ENCODE results near the gene MRPL14. TPM values are rescaled to one million over a fixed set of nuclear protein-coding genes. Genes with fewer than 3 reads are reported as not detected.
"Not testable (repeated sequence)": the region's sequence is repeated elsewhere in the genome, so short reads cannot be mapped to it uniquely, and the experiment has no call there.

MRPL14 gene
- total RNA-seq, 1 donor from 2014 or later = 57.4 TPM

DNA sequence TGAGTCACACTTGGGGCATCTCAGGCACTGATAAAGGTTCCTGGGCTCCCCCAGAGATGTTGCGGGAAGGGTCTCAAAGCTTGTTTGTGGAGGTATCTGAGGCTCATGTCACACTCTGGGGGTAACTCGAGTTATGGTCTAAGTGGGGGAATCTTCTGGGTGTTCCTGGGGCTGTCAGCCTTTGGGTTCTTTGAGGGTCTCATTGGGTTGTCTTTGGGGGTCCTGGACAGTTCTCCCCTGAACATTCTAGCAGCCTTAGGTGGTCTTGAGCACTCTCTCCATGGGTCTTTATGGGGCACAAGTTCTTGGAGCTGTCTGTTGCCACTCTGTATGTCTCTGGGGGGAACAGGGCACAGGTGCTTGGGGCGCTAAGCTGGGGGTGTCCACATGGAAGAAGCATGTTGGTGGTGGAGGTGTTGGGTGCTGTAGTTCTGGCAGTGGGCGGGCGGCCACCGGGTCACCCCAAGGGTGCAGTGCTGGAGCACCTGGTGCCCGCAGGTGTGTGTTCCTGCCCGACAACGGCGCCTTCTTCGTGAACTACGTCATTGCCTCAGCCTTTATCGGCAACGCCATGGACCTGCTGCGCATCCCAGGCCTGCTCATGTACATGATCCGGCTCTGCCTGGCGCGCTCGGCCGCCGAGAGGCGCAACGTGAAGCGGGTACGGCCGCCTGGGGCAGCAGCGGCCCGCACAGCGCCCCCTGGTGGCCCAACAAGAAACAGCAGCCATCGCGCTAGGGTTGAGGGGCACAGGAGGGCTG lies 24.3 kb upstream of the MRPL14 start:
- Histone ChIP-seq H3K9ac (ENCODE audit: low read depth in 1 of 3, low read length in 3 of 3) (peak overlapping the region in 1 of 3 donors; percentile 33), H3K27ac (ENCODE audit: low read depth, low read length) (no peak overlapping the region), H3K9me3 (ENCODE audit: control insufficient read depth in 3 of 3, low read length in 3 of 3) (no peaks in the 10 kb centered on the region), H3K4me1 (ENCODE audit: control insufficient read depth in 3 of 3, insufficient read depth in 3 of 3, low read length in 3 of 3) (peaks cover 4 to 5% (median 4%) of the 10 kb centered on the region in 3 donors), H3K36me3 (ENCODE audit: control insufficient read depth in 3 of 3, insufficient read depth in 3 of 3, low read length in 3 of 3) (peaks cover 47 to 58% (median 53%) of the 10 kb centered on the region in 3 donors), H3K27me3 (ENCODE audit: control insufficient read depth in 3 of 3, insufficient read depth in 3 of 3, low read length in 3 of 3) (no peaks in the 10 kb centered on the region), H3K4me3 (ENCODE audit: low read length in 3 of 3) (no peak overlapping the region)

DNA sequence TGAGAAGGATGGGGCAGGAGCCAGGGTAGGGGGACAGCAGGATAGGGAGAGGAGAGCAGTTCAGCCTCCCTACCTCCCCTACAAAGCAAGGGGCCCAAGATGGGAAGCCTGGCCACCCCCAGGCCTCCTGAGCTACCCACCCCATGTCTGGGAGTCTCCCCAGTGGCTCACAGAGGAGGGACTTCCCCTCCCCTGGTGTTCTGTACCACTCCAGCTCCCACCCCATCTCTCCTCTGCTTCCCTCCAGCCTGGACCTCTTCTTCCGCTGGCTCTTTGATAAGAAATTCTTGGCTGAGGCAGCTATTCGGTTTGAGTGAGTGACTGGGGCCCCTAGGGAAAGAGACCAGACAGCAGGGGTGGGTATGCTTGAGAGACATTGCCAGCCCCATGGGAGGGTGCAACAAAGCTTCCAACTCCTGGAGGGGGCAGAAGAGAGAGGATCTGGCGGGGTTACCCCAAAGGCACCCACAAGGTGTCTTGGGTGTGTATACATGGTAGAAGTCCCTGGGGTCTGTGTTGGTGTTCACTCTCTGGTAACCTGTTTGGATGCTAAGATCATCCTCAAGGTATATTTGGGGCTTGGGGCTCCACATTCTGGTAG lies 23.2 kb upstream of the MRPL14 start:
- peaks cover 47 to 64% (median 61%) of the 10 kb centered on the region in 3 donors for H3K36me3 ChIP-seq (ENCODE audit: control insufficient read depth in 3 of 3, insufficient read depth in 3 of 3, low read length in 3 of 3)
- no peak overlapping the region for H3K4me3 ChIP-seq (ENCODE audit: low read length in 3 of 3)

DNA sequence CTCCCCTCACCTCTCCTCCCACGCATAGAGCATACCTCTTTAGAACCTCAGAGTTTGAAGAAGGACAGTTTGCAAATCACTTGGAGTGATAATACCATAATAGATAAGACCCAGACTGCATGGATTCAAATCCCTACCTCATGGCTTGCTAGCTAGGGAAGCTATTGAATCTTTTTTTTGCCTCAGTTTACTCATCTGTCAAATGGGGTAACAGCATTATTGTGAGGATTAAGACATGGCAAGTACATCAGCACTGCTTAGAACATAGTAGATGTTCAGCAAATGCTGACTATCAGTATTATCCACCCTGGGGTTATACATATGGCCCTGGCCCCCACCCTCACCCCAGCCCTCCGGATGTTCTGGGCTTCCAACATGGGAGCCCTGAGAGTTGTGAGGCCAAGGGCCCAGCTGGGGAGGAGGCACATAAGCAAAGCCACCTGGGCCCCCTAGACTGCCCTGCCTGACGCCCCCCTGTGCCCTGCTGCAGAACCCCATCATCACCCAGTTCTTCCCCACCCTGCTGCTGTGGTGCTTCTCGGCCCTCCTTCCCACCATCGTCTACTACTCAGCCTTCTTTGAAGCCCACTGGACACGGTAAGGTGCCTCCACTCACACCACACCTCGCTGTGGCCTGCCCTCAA lies 22.2 kb upstream of the MRPL14 start:
- peaks cover 4 to 7% (median 5%) of the 10 kb centered on the region in 3 donors for H3K4me1 ChIP-seq (ENCODE audit: control insufficient read depth in 3 of 3, insufficient read depth in 3 of 3, low read length in 3 of 3)
- H3K9ac ChIP-seq (ENCODE audit: low read depth in 1 of 3, low read length in 3 of 3) = no peak overlapping the region
- H3K9me3 ChIP-seq (ENCODE audit: control insufficient read depth in 3 of 3, low read length in 3 of 3) = no peaks in the 10 kb centered on the region
- no peak overlapping the region for H3K4me3 ChIP-seq (ENCODE audit: low read length in 3 of 3)
- peaks cover 47 to 64% (median 61%) of the 10 kb centered on the region in 3 donors for H3K36me3 ChIP-seq (ENCODE audit: control insufficient read depth in 3 of 3, insufficient read depth in 3 of 3, low read length in 3 of 3)
- no peak overlapping the region for H3K27ac ChIP-seq (ENCODE audit: low read depth, low read length)
- no peaks in the 10 kb centered on the region for H3K27me3 ChIP-seq (ENCODE audit: control insufficient read depth in 3 of 3, insufficient read depth in 3 of 3, low read length in 3 of 3)

More for the DNA sequence above, 23.2 kb upstream of the MRPL14 start:
- Histone ChIP-seq H3K9me3 (ENCODE audit: control insufficient read depth in 3 of 3, low read length in 3 of 3) (no peaks in the 10 kb centered on the region), H3K27ac (ENCODE audit: low read depth, low read length) (no peak overlapping the region), H3K9ac (ENCODE audit: low read depth in 1 of 3, low read length in 3 of 3) (no peak overlapping the region), H3K27me3 (ENCODE audit: control insufficient read depth in 3 of 3, insufficient read depth in 3 of 3, low read length in 3 of 3) (no peaks in the 10 kb centered on the region), H3K4me1 (ENCODE audit: control insufficient read depth in 3 of 3, insufficient read depth in 3 of 3, low read length in 3 of 3) (peaks cover 4 to 7% (median 5%) of the 10 kb centered on the region in 3 donors)

DNA sequence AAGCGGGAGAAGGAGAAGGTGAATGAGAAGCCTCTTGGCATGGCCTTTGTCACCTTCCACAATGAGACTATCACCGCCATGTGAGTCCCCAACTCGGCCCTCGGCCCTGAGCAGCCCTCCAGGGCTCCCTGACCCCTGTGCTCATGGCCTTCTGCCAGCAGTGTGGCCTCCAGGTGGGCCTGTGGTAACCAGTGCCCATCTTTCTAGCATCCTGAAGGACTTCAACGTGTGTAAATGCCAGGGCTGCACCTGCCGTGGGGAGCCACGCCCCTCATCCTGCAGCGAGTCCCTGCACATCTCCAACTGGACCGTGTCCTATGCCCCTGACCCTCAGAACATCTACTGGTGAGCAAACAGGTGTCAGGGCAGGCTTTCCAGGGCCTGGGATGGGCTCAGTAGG lies 21.1 kb upstream of the MRPL14 start:
- Histone ChIP-seq H3K36me3 (ENCODE audit: control insufficient read depth in 3 of 3, insufficient read depth in 3 of 3, low read length in 3 of 3) (peaks cover 49 to 65% (median 64%) of the 10 kb centered on the region in 3 donors), H3K4me3 (ENCODE audit: low read length in 3 of 3) (no peak overlapping the region), H3K27me3 (ENCODE audit: control insufficient read depth in 3 of 3, insufficient read depth in 3 of 3, low read length in 3 of 3) (no peaks in the 10 kb centered on the region)

DNA sequence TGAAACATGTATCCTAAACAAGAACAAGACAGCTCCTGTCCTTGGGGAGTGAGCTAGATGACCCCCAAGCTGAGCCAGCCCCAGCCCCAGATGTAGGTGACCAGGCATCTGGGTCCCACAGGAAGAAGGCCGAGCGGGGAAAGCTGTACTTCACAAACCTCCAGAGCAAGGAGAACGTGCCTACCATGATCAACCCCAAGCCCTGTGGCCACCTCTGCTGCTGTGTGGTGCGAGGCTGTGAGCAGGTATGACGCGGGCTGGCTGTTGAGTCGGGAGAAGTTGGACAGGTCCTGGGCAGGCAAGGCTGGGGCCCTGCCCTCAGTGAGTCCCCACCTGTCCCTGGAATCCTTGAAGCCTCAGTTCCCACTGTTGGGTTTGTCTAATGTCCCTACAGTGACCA lies 20.0 kb upstream of the MRPL14 start:
- H3K36me3 ChIP-seq (ENCODE audit: control insufficient read depth in 3 of 3, insufficient read depth in 3 of 3, low read length in 3 of 3) = peaks cover 50 to 71% (median 62%) of the 10 kb centered on the region in 3 donors
- no peak overlapping the region for H3K27ac ChIP-seq (ENCODE audit: low read depth, low read length)
- H3K9ac ChIP-seq (ENCODE audit: low read depth in 1 of 3, low read length in 3 of 3) = no peak overlapping the region
- no peaks in the 10 kb centered on the region for H3K9me3 ChIP-seq (ENCODE audit: control insufficient read depth in 3 of 3, low read length in 3 of 3)
- no peaks in the 10 kb centered on the region for H3K27me3 ChIP-seq (ENCODE audit: control insufficient read depth in 3 of 3, insufficient read depth in 3 of 3, low read length in 3 of 3)
- H3K4me1 ChIP-seq (ENCODE audit: control insufficient read depth in 3 of 3, insufficient read depth in 3 of 3, low read length in 3 of 3) = peaks cover 4 to 7% (median 5%) of the 10 kb centered on the region in 3 donors
- no peak overlapping the region for H3K4me3 ChIP-seq (ENCODE audit: low read length in 3 of 3)

More for the DNA sequence above, 21.1 kb upstream of the MRPL14 start:
- Histone ChIP-seq H3K9ac (ENCODE audit: low read depth in 1 of 3, low read length in 3 of 3) (no peak overlapping the region), H3K9me3 (ENCODE audit: control insufficient read depth in 3 of 3, low read length in 3 of 3) (no peaks in the 10 kb centered on the region), H3K4me1 (ENCODE audit: control insufficient read depth in 3 of 3, insufficient read depth in 3 of 3, low read length in 3 of 3) (peaks cover 4 to 7% (median 5%) of the 10 kb centered on the region in 3 donors), H3K27ac (ENCODE audit: low read depth, low read length) (no peak overlapping the region)

DNA sequence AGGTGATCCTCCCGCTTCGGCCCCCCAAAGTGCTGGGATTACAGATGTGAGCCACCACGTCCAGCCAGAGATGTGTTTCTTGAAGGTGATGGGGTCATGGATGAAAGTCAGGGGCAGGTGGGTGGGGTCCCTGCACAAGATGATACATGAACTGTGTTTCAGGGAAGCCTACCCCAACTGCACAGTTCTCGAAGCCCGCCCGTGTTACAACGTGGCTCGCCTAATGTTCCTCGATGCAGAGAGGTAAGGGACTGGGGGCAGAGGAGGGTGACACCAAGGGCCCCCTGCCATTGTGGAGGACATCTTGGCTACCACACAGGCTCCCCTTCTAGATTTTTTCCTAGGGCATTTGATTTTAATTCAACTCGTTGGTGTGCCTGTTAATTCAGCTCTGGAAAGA lies 19.4 kb upstream of the MRPL14 start:
- no peak overlapping the region for H3K9ac ChIP-seq (ENCODE audit: low read depth in 1 of 3, low read length in 3 of 3)

DNA sequence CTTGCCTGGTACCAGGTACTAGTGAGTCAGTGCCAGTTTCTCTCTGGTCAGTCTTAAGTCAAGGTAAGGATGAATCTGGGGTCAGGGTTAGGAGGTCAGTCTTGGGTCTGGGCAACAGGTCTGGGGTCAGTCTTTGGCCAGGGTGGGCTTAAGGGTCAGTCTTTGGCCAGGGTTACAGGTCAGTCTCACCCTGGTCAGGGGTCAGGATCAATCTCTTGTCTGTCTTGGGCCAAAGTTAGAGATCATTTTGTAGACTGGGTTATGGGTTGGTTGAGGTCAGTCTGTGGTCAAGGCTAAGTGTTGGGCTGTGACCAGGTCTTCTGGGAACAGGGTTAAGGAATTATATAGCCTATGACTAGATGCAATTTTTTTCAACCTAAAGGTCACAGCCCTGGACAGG lies 18.6 kb upstream of the MRPL14 start:
- Histone ChIP-seq H3K27me3 (ENCODE audit: control insufficient read depth in 3 of 3, insufficient read depth in 3 of 3, low read length in 3 of 3) (no peaks in the 10 kb centered on the region), H3K27ac (ENCODE audit: low read depth, low read length) (no peak overlapping the region), H3K9me3 (ENCODE audit: control insufficient read depth in 3 of 3, low read length in 3 of 3) (no peaks in the 10 kb centered on the region), H3K36me3 (ENCODE audit: control insufficient read depth in 3 of 3, insufficient read depth in 3 of 3, low read length in 3 of 3) (peaks cover 60 to 74% (median 69%) of the 10 kb centered on the region in 3 donors), H3K9ac (ENCODE audit: low read depth in 1 of 3, low read length in 3 of 3) (no peak overlapping the region), H3K4me3 (ENCODE audit: low read length in 3 of 3) (no peak overlapping the region), H3K4me1 (ENCODE audit: control insufficient read depth in 3 of 3, insufficient read depth in 3 of 3, low read length in 3 of 3) (peaks cover 0 to 3% (median 0%) of the 10 kb centered on the region in 3 donors)

More for the DNA sequence above, 19.4 kb upstream of the MRPL14 start:
- no peaks in the 10 kb centered on the region for H3K9me3 ChIP-seq (ENCODE audit: control insufficient read depth in 3 of 3, low read length in 3 of 3)
- H3K36me3 ChIP-seq (ENCODE audit: control insufficient read depth in 3 of 3, insufficient read depth in 3 of 3, low read length in 3 of 3) = peaks cover 52 to 70% (median 62%) of the 10 kb centered on the region in 3 donors
- no peak overlapping the region for H3K4me3 ChIP-seq (ENCODE audit: low read length in 3 of 3)
- peaks cover 1 to 6% (median 4%) of the 10 kb centered on the region in 3 donors for H3K4me1 ChIP-seq (ENCODE audit: control insufficient read depth in 3 of 3, insufficient read depth in 3 of 3, low read length in 3 of 3)
- H3K27me3 ChIP-seq (ENCODE audit: control insufficient read depth in 3 of 3, insufficient read depth in 3 of 3, low read length in 3 of 3) = no peaks in the 10 kb centered on the region
- H3K27ac ChIP-seq (ENCODE audit: low read depth, low read length) = no peak overlapping the region

DNA sequence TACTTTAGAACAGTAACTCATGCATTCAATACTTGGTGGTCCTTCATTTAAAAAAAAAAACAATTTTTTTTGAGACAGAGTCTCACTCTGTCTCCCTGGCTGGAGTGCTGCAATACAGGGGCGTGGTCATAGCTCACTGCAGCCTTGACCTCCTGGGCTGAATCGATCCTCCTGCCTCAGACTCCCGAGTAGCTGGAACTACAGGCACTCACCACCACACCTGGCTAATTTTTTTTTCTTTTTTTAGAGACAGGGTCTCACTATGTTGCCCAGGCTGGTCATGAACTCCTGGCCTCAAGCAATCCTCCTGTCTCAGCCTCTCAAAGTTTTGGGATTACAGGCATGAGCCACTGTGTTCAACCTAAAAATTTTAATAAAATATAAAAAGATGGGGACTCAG lies 17.3 kb upstream of the MRPL14 start:
- not testable (repeated sequence) for H3K27ac ChIP-seq (ENCODE audit: low read depth, low read length); H3K27me3 ChIP-seq (ENCODE audit: control insufficient read depth in 3 of 3, insufficient read depth in 3 of 3, low read length in 3 of 3); H3K4me1 ChIP-seq (ENCODE audit: control insufficient read depth in 3 of 3, insufficient read depth in 3 of 3, low read length in 3 of 3); H3K9me3 ChIP-seq (ENCODE audit: control insufficient read depth in 3 of 3, low read length in 3 of 3); H3K4me3 ChIP-seq (ENCODE audit: low read length in 3 of 3); H3K9ac ChIP-seq (ENCODE audit: low read depth in 1 of 3, low read length in 3 of 3)
- H3K36me3 ChIP-seq (ENCODE audit: control insufficient read depth in 3 of 3, insufficient read depth in 3 of 3, low read length in 3 of 3) = peaks cover 66 to 81% (median 71%) of the 10 kb centered on the region in 3 donors

DNA sequence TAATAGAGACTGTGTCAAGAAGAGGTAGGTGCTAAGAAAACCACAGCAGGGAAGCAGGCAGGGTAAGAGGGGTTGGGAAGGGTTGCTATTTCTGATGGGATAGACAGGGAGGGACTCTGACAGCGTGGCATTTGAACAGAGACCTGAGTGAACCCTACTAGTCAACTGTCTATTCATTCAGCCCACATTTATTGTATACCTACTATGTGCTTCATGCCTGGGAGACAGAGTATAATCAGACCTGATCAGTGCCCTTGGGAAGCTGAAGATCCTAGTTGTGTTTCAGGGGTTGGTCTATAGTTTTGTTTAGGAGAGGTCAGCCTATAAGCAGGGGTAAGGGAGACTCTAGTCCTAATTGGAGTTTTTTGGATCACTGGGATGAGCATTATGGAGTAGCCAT lies 16.5 kb upstream of the MRPL14 start:
- no peak overlapping the region for H3K9ac ChIP-seq (ENCODE audit: low read depth in 1 of 3, low read length in 3 of 3)
- no peaks in the 10 kb centered on the region for H3K9me3 ChIP-seq (ENCODE audit: control insufficient read depth in 3 of 3, low read length in 3 of 3)
- no peaks in the 10 kb centered on the region for H3K27me3 ChIP-seq (ENCODE audit: control insufficient read depth in 3 of 3, insufficient read depth in 3 of 3, low read length in 3 of 3)
- H3K36me3 ChIP-seq (ENCODE audit: control insufficient read depth in 3 of 3, insufficient read depth in 3 of 3, low read length in 3 of 3) = peaks cover 66 to 81% (median 69%) of the 10 kb centered on the region in 3 donors
- no peak overlapping the region for H3K27ac ChIP-seq (ENCODE audit: low read depth, low read length)
- H3K4me3 ChIP-seq (ENCODE audit: low read length in 3 of 3) = no peak overlapping the region
- H3K4me1 ChIP-seq (ENCODE audit: control insufficient read depth in 3 of 3, insufficient read depth in 3 of 3, low read length in 3 of 3) = peaks cover 0 to 3% (median 0%) of the 10 kb centered on the region in 3 donors

DNA sequence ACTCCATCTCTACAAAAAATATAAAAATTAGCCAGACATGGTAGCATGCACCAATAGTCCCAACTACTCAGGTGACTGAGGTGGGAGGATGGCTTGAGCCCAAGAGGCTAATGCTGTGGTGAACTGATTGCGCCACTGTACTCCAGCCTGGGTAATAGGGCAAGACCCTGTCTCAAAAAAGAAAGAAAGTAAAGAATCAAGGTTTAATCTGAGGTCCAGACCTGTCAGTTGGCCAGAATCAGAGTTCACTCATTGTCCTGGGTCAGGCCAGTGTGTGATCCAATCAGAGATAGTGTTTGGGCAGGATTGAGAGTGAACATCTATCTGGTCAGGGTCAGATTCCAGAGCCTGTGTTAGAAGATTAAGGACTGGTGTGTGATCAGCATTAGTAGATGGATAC lies 15.6 kb upstream of the MRPL14 start:
- Histone ChIP-seq H3K9me3 (ENCODE audit: control insufficient read depth in 3 of 3, low read length in 3 of 3) (no peaks in the 10 kb centered on the region), H3K27ac (ENCODE audit: low read depth, low read length) (no peak overlapping the region), H3K4me3 (ENCODE audit: low read length in 3 of 3) (no peak overlapping the region), H3K4me1 (ENCODE audit: control insufficient read depth in 3 of 3, insufficient read depth in 3 of 3, low read length in 3 of 3) (peaks cover 0 to 3% (median 0%) of the 10 kb centered on the region in 3 donors), H3K27me3 (ENCODE audit: control insufficient read depth in 3 of 3, insufficient read depth in 3 of 3, low read length in 3 of 3) (no peaks in the 10 kb centered on the region), H3K36me3 (ENCODE audit: control insufficient read depth in 3 of 3, insufficient read depth in 3 of 3, low read length in 3 of 3) (peaks cover 58 to 72% (median 66%) of the 10 kb centered on the region in 3 donors), H3K9ac (ENCODE audit: low read depth in 1 of 3, low read length in 3 of 3) (no peak overlapping the region)
